Fibroblast of lung (primary cell): Measurements from ENCODE around the gene BCL2.

ENCODE experiments used
- EZH2 ChIP-seq: IDR thresholded peaks from 2 replicates; pipeline ENCODE4 v1.5.1; 2012; ENCODE audit warnings: low read length, control low read depth, mild to moderate bottlenecking; ENCODE audit errors: missing control alignments
- TF ChIP-seq, protein P1 (sequence below), 2 donors: IDR thresholded peaks in 1 of 2; conservative IDR thresholded peaks in 1 of 2; 1 replicate in 1 of 2; 2 replicates in 1 of 2; pipeline ENCODE4 v1.5.1; 2011 to 2012; ENCODE audit warnings: low read length in 2 of 2, control low read depth in 1 of 2, inconsistent platforms in 1 of 2, low read depth in 1 of 2, mild to moderate bottlenecking in 1 of 2

DNA sequence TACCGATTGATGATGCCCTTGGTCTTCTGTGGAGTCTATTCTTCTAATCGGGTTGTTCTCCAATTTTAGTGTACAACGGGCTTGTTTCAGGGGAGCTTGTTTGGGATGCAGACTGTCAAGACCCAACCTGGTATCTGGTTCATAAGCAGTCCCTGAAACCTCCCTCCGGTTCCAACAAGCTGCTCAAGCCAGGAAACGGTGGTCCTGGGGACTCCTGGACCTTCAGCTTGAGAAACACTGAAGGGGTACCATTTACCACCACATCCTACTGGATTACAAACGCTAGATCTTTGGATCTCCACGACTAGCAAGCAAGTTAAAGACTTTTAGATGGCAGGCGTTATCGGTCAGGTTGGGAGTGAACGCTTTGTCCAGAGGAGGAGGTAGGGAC, 2.0 kb downstream of the BCL2 start:
- TF ChIP-seq, protein P1, sequence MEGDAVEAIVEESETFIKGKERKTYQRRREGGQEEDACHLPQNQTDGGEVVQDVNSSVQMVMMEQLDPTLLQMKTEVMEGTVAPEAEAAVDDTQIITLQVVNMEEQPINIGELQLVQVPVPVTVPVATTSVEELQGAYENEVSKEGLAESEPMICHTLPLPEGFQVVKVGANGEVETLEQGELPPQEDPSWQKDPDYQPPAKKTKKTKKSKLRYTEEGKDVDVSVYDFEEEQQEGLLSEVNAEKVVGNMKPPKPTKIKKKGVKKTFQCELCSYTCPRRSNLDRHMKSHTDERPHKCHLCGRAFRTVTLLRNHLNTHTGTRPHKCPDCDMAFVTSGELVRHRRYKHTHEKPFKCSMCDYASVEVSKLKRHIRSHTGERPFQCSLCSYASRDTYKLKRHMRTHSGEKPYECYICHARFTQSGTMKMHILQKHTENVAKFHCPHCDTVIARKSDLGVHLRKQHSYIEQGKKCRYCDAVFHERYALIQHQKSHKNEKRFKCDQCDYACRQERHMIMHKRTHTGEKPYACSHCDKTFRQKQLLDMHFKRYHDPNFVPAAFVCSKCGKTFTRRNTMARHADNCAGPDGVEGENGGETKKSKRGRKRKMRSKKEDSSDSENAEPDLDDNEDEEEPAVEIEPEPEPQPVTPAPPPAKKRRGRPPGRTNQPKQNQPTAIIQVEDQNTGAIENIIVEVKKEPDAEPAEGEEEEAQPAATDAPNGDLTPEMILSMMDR (conservative IDR thresholded peaks at IDR 0.05 in 1 of 2, IDR thresholded peaks at IDR 0.05 in 1 of 2; ENCODE audit: low read depth in 1 of 2, low read length in 2 of 2) = no peak
- TF ChIP-seq EZH2 = no peak
